ENCODE data around the gene UGT1A3. TPM values are rescaled to one million over a fixed set of nuclear protein-coding genes. Genes with fewer than 3 reads are reported as not detected.

UGT1A3 gene
- total RNA-seq, 6 donors from 2014 or later: 0.30 TPM; not detected in 5

DNA sequence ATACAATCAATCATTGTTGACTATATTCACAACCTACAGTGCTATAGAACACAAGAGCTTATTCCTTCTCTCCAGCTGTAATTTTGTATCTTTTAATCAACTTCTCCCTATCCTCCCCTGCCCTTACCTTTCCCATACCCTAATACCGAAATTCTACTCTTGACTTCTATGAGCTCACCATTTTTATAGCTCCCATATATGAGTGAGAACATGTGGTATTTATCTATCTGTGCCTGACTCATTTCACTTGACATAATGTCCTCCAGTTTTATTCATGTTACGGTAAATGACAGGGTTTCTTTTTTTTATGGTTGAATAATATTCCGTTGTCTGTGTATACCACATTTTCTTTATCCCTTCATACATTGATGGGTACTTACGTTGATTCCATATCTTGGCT is 51.9 kb downstream of the UGT1A3 start:
- Histone ChIP-seq H3K4me3 (no peak overlapping the region), H3K9me3 (no peaks in the 10 kb centered on the region), H3K27me3 (no peaks in the 10 kb centered on the region), H3K27ac (no peak overlapping the region), H3K4me1 (no peaks in the 10 kb centered on the region), H3K36me3 (no peaks in the 10 kb centered on the region)
- no peak for DNase-seq
- 89 to 92% methylated on average over 4 of the region's 4 CpGs for WGBS, 2 donors
- TF ChIP-seq, protein P1, sequence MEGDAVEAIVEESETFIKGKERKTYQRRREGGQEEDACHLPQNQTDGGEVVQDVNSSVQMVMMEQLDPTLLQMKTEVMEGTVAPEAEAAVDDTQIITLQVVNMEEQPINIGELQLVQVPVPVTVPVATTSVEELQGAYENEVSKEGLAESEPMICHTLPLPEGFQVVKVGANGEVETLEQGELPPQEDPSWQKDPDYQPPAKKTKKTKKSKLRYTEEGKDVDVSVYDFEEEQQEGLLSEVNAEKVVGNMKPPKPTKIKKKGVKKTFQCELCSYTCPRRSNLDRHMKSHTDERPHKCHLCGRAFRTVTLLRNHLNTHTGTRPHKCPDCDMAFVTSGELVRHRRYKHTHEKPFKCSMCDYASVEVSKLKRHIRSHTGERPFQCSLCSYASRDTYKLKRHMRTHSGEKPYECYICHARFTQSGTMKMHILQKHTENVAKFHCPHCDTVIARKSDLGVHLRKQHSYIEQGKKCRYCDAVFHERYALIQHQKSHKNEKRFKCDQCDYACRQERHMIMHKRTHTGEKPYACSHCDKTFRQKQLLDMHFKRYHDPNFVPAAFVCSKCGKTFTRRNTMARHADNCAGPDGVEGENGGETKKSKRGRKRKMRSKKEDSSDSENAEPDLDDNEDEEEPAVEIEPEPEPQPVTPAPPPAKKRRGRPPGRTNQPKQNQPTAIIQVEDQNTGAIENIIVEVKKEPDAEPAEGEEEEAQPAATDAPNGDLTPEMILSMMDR (IDR thresholded peaks at IDR 0.05): no peak
- no peak for TF ChIP-seq EP300 (IDR thresholded peaks at IDR 0.05)
- TF ChIP-seq POLR2AphosphoS5 (IDR thresholded peaks at IDR 0.05): no peak
- TF ChIP-seq POLR2A (IDR thresholded peaks at IDR 0.05): no peak
- ATAC-seq (ENCODE audit: low FRiP score in 2 of 2): no peak

DNA sequence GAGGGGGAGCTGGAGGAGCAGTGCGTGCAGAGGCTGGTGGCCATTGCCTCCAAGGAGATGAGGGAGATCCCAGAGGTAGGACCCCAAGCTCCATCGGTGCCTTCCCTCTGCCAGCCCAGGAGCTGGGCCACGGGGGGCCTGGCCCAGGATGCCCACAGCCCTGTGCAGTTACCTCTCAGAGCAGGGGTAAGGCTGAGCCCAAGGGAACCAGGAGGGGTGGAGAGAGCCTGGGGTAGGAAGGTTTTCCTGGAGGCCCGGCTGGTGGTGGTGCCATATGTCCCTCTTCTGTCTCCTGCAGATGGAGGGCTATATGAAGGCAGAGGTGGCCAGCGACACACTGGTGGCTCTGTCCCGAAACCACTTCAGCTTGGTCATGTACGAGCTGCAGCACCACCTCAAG is 60.7 kb downstream of the UGT1A3 start:
- Histone ChIP-seq H3K9me3 (no peaks in the 10 kb centered on the region), H3K36me3 (no peaks in the 10 kb centered on the region), H3K27me3 (no peaks in the 10 kb centered on the region), H3K27ac (no peak overlapping the region), H3K4me3 (no peak overlapping the region), H3K4me1 (no peaks in the 10 kb centered on the region)
- WGBS, 2 donors: 95 to 98% methylated on average over 5 to 7 of the region's 7 CpGs
- DNase-seq (no peak), ATAC-seq (ENCODE audit: low FRiP score in 2 of 2) (no peak)
- TF ChIP-seq POLR2A (IDR thresholded peaks at IDR 0.05) (no peak), EP300 (IDR thresholded peaks at IDR 0.05) (no peak), POLR2AphosphoS5 (IDR thresholded peaks at IDR 0.05) (no peak)
- TF ChIP-seq, protein P1 (IDR thresholded peaks at IDR 0.05): no peak

DNA sequence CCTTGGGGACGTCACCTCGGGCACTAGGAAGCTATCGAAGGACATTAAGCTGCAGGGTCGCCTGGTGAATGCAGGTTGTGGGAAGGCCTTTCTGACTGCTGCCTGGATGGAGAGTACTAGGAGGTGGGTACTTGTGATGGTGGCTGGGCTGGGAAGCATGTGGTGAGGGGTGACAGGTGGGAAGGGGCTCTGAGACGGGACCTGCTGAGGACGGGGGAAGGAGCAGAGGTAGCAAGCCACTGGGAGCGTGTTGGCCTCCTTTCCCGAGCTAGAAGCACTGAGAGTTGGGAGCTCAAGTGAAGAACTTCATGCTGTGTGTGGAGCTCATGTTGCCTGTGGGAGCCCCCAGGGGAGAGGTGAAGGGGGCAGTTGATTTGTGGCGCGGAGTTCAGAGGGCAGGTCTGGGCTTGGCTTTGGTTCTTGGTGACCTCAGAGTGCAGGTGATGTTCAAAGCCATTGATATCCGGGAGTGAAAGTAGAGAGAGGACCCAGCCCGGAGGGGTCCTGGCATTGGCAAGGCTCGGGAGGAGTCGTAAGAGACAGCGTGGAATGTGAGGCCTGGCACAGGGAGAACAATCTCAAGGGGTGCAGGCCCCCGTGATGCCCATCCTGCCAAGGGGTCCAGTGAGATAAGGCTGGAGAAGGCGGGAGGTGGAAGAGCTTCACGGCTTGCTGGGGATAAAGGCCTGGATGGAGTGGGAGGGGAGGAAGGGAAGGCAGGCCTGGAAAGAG is 62.5 kb downstream of the UGT1A3 start:
- no peak overlapping the region for H3K4me3 ChIP-seq
- ATAC-seq (ENCODE audit: low FRiP score in 2 of 2) (no peak), DNase-seq (no peak)
- TF ChIP-seq EP300 (IDR thresholded peaks at IDR 0.05) (no peak), POLR2AphosphoS5 (IDR thresholded peaks at IDR 0.05) (no peak), POLR2A (IDR thresholded peaks at IDR 0.05) (no peak)
- TF ChIP-seq, protein P1 (IDR thresholded peaks at IDR 0.05): no peak
- H3K9me3 ChIP-seq: no peaks in the 10 kb centered on the region
- no peaks in the 10 kb centered on the region for H3K27me3 ChIP-seq
- no peak overlapping the region for H3K27ac ChIP-seq
- WGBS, 2 donors: 85 to 88% methylated on average over 18 of the region's 18 CpGs
- no peaks in the 10 kb centered on the region for H3K36me3 ChIP-seq
- H3K4me1 ChIP-seq: no peaks in the 10 kb centered on the region

DNA sequence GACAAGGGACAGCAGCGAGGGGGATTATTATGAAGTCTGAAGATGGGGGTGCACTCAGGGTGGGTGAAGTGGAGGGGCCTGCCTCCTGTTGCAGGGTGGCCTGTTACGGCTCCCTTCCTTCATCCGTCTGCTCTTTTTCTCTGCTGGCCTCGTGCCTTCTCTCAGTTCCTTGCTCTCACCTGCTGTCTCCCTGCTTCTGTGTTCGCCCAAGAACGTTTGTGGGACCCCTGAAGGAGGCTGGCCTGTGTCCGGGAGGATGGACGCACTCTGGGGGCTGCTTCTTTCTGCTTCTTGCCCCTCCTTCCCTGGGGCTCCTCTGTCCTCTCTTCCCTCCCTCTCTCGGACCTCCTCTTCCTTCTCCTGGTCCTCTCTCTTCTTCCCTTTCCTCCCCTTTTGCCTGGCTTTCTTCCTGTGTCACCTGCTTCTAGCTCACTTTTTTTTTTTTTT is 63.1 kb downstream of the UGT1A3 start:
- no peaks in the 10 kb centered on the region for H3K36me3 ChIP-seq
- DNase-seq (no peak), ATAC-seq (ENCODE audit: low FRiP score in 2 of 2) (no peak)
- no peak overlapping the region for H3K4me3 ChIP-seq
- H3K9me3 ChIP-seq: no peaks in the 10 kb centered on the region
- no peak overlapping the region for H3K27ac ChIP-seq
- TF ChIP-seq, protein P1 (IDR thresholded peaks at IDR 0.05): no peak
- TF ChIP-seq EP300 (IDR thresholded peaks at IDR 0.05): no peak
- H3K4me1 ChIP-seq: no peaks in the 10 kb centered on the region
- no peaks in the 10 kb centered on the region for H3K27me3 ChIP-seq
- 77 to 91% methylated on average over 9 of the region's 9 CpGs for WGBS, 2 donors

DNA sequence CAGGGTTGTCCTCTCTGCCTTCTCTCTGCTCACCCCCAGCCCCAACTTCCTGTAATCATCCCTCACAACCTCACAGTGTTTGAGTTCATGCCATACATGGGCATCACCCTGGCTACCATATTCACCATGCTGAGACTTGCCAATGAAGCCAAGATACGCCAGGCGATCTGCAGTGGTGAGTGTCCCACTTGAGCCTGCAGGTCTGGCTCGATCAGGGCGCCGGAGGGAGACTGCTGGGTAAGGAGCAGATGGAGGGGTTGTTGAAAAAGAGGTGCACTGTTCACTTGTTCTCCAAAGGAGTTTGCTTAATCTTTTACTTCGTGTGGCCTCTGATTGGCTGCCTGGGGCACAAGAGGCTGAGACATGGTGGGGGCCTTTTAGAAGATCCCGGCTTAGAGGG is 63.9 kb downstream of the UGT1A3 start:
- H3K4me3 ChIP-seq: no peak overlapping the region
- ATAC-seq (ENCODE audit: low FRiP score in 2 of 2): no peak
- no peaks in the 10 kb centered on the region for H3K36me3 ChIP-seq
- H3K9me3 ChIP-seq: no peaks in the 10 kb centered on the region
- WGBS, 2 donors: 81 to 89% methylated on average over 7 of the region's 7 CpGs
- TF ChIP-seq EP300 (IDR thresholded peaks at IDR 0.05) (no peak), POLR2AphosphoS5 (IDR thresholded peaks at IDR 0.05) (no peak), POLR2A (IDR thresholded peaks at IDR 0.05) (no peak)
- TF ChIP-seq, protein P1 (IDR thresholded peaks at IDR 0.05): no peak
- no peaks in the 10 kb centered on the region for H3K27me3 ChIP-seq
- H3K4me1 ChIP-seq: no peaks in the 10 kb centered on the region
- H3K27ac ChIP-seq: no peak overlapping the region
- no peak for DNase-seq
